NB4 (cell line): ENCODE results near the gene DCAF4L1.

ENCODE experiments used
- DNase-seq: peaks from one replicate; pipeline ENCODE4 v3.0.0; 2010; ENCODE audit warnings: low read depth
- H3K4me3 ChIP-seq: one replicate; pipeline ENCODE4 v1.5.1; 2011; ENCODE audit warnings: mild to moderate bottlenecking, low read depth, low read length, moderate library complexity
- MYC ChIP-seq: IDR thresholded peaks from 2 replicates; pipeline ENCODE4 v1.6.1; 2011; ENCODE audit warnings: low read depth, low read length
- POLR2A ChIP-seq: IDR thresholded peaks from 2 replicates; pipeline ENCODE4 v1.6.1; 2011; ENCODE audit warnings: mild to moderate bottlenecking; ENCODE audit not compliant: insufficient read length; ENCODE audit errors: extremely low read depth
- TF ChIP-seq, protein P1 (sequence below): IDR thresholded peaks from 2 replicates; pipeline ENCODE4 v1.6.1; 2011; ENCODE audit warnings: low read depth, low read length
- TF ChIP-seq, protein P2 (sequence below): IDR thresholded peaks from one replicate; pipeline ENCODE4 v1.5.1; 2012; ENCODE audit warnings: low read depth, low read length

Gene DCAF4L1

DNA sequence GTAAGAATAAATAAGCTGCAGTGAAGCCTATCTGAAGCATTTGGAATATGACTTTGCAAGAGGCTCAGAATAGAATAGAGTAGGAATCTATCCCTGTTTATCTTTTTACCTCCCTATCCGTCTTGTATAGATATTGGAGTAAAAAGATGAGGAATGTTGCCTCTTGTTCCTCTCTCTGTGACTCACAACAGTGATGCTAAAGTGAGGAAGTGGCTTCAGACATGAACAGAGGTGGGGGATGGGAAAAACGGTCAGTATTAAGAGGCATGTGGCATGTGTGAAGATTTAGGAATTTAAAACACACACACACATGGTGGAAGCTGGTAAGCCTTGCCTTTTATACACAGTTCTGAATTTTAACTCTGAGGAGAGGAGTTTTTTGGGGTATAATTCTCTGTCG is 3.8 kb upstream of the DCAF4L1 start:
- no peak for TF ChIP-seq POLR2A
- TF ChIP-seq, protein P1, sequence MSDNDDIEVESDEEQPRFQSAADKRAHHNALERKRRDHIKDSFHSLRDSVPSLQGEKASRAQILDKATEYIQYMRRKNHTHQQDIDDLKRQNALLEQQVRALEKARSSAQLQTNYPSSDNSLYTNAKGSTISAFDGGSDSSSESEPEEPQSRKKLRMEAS, result no peak
- no peak for TF ChIP-seq MYC
- TF ChIP-seq, protein P2, sequence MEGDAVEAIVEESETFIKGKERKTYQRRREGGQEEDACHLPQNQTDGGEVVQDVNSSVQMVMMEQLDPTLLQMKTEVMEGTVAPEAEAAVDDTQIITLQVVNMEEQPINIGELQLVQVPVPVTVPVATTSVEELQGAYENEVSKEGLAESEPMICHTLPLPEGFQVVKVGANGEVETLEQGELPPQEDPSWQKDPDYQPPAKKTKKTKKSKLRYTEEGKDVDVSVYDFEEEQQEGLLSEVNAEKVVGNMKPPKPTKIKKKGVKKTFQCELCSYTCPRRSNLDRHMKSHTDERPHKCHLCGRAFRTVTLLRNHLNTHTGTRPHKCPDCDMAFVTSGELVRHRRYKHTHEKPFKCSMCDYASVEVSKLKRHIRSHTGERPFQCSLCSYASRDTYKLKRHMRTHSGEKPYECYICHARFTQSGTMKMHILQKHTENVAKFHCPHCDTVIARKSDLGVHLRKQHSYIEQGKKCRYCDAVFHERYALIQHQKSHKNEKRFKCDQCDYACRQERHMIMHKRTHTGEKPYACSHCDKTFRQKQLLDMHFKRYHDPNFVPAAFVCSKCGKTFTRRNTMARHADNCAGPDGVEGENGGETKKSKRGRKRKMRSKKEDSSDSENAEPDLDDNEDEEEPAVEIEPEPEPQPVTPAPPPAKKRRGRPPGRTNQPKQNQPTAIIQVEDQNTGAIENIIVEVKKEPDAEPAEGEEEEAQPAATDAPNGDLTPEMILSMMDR, result no peak
- peak; percentile 57 for DNase-seq
- no peak overlapping the region for H3K4me3 ChIP-seq

DNA sequence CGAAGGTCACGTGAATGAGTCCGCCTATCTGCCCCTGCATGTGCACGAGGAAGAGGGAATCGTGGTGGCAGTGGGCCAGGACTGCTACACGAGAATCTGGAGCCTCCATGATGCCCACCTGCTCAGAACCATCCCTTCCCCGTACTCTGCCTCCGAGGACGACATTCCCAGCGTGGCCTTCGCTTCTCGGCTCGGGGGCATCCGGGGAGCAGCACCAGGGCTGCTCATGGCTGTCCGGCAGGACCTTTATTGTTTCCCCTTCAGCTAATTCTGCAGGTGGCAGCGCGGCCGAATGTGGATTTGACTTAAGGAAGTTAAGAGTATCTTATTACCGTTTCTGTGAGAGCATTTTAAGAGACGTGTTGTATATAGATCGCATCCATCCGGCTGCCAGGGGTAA is 1.2 kb downstream of the DCAF4L1 start:
- TF ChIP-seq, protein P1, result no peak
- TF ChIP-seq MYC, result no peak
- TF ChIP-seq, protein P2, result no peak
- no peak for TF ChIP-seq POLR2A
- no peak for DNase-seq
- no peak overlapping the region for H3K4me3 ChIP-seq

DNA sequence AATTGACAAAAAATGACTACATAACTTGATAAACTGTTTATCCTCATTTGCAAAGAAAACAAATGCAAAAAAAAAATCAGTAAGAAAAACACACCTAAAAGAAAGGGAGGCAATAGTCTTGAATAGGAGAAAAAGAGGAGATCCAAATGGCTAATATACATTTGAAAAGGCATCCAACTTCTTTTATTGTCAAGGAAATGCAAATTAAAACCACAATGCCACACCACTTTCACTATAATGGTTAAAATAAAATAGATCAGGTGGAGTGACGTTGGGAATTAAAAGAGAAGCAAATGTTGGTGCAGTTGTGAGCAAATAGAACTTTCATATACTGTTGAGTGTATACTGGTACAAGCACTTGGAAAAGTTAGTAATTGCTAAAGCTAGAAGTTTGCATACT is 3.6 kb downstream of the DCAF4L1 start:
- TF ChIP-seq MYC (no peak), POLR2A (no peak)
- TF ChIP-seq, protein P2, result no peak
- TF ChIP-seq, protein P1, result no peak
- H3K4me3 ChIP-seq, result no peak overlapping the region
- no peak for DNase-seq

DNA sequence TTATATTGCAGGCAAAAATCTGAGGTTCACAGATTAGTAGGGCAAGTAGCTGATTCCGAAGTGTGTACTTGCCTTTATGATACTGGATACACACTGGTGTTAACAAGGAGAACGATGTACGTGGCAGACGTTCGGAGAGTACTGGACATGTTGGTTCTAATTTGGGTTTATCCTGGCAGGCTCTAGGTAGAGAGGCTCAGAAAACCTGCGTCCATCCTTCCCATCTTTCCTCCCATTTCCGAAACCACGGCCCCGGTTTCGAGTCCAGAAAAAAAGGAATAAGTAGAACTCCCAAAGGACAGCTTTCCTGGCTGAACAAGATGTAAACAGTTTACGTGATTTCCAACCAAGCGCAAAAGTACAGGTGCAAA is 8.4 kb downstream of the DCAF4L1 start:
- TF ChIP-seq POLR2A, result no peak
- no peak for TF ChIP-seq MYC
- TF ChIP-seq, protein P1, result no peak
- TF ChIP-seq, protein P2, result no peak
- no peak for DNase-seq

DNA sequence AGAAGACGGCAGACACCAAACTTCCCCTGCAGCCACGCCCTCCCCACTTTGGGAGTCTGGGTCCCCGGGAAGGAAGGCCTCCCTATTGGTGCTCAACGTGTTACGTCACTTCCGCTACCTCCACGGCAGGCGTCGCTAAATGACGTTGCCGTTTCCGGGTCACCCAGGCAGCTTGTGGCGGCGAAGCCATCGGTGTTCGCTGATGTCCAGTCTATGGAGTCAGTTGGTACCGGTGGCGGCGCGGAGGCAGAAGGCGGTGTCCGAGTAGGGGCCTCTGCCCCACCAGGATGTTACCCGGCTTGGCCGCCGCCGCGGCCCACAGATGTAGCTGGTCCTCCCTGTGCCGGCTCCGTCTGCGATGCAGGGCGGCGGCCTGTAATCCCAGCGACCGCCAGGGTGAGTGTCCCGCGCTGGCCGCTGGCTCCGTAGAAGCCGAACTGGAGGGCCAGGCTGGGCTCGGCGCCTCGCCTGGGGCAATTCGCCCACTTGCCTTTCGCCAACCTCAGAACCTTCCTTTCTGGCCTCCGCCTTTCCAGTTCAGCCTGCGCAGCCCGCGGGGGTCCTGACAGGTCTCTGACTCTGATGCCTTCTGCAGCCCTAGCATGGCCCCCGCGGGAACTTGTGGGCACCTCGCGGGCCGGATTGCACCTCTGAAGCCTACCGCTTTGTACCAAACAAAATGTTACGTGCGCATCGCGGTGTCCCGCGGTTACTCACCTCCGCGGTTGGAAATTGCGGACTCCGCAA is 9.0 kb downstream of the DCAF4L1 start, which contains the start of gene SLC30A9:
Gene SLC30A9, plus strand, starts transcription at position 166 of the 747 bp plus-strand sequence. Its CDS starts 122 bp downstream, at position 288.
- TF ChIP-seq, protein P1, result no peak; the same call in 1 of the 2 replicates
- TF ChIP-seq POLR2A (peak; percentile 95), MYC (peak; percentile 69)
- TF ChIP-seq, protein P2, result peak; percentile 14
- DNase-seq, result peak; percentile 97
- peak within 1 kb of the TSS; percentile 74 for H3K4me3 ChIP-seq

More for the DNA sequence above, 8.4 kb downstream of the DCAF4L1 start:
- H3K4me3 ChIP-seq, result peak overlapping the region; percentile 74
